Measurements from ENCODE around the gene SLC13A5.

The SLC13A5 gene

GRCh38 chr17:6684460-6684783 is 28.7 kb downstream of the SLC13A5 start:
- no peak for DNase-seq (ENCODE audit: low read depth, low spot score)

DNA sequence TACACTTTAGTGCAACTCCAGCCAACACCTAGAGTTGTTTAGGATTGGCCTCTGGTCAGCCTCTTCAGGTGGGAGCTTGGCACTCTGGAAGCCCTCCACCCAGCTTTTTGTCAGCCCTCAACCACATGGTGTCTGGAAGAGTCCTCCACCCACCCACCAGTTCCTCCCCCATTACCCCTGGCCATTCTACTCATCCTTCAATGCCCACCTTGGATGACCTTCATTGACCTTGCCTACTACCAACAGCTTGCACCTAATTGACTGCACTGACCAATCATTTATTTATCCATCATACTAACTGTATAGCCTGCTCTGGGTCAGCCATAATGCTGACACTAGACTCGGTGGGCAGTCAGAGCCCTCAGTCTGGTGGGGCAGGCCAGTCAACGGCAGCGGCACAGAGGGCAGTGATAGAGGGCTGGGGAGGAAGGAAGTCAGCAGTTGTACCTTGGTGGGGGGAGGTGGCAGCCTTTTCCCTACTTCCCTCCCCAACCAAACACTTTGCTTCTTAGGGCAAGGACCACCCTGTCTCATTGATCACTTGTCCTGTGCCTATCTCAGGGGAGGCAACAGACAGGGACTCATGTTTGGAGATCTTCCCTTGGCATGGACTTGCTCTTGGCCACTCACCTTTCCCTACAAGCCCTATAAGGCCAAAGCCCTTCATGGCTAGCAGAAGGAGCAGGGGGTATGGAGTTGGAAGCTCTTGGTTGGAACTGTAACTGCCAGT is 29.3 kb downstream of the SLC13A5 start:
- no peak for DNase-seq (ENCODE audit: low read depth, low spot score)

- no peak for DNase-seq (ENCODE audit: low read depth, low spot score)
Observed at GRCh38 chr17:6683081-6683684, 30.0 kb downstream of the SLC13A5 start.

GRCh38 chr17:6682339-6682738 is 30.8 kb downstream of the SLC13A5 start:
- no peak for DNase-seq (ENCODE audit: low read depth, low spot score)

GRCh38 chr17:6681671-6682070 is 31.5 kb downstream of the SLC13A5 start:
- no peak for DNase-seq (ENCODE audit: low read depth, low spot score)

- no peak for DNase-seq (ENCODE audit: low read depth, low spot score)
Observed at GRCh38 chr17:6681176-6681575, 32.0 kb downstream of the SLC13A5 start.

DNA sequence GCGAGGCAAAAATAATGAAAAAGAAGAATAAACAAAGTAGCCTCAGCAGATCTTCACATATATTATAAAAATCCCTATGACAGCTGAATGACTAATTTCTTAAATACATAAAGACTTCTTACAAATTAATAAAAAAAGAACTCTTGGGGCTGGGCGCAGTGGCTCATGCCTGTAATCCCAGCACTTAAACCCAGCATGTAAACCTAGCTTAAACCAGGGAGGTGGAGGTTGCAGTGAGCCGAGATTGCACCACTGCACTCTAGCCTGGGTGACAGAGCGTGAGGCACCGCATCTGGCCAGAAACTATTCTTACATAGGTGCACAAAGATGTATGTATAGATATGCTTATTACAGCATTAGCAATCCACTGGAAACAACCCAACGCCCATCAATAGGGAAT is 33.9 kb downstream of the SLC13A5 start:
- DNase-seq (ENCODE audit: low read depth, low spot score), result no peak

DNA sequence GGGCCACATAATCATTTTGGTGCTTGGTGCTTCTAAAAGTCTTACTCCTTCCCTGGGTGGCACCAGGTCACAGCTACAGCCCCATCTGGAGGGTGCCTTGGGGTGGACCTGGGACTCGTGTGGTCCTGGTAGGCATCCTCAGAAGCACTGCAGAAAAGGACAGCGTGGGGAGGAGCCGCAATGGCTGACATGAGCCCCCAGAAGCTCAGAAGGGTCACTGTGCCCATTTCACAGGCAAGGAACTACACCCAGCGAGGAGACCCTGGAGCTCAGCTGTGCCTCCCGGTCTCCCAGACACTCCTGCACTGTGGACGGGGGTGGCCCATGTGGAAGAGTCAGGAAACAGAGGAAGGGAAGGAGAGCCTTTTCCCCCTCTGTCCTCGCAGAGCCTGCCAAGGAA is 35.2 kb downstream of the SLC13A5 start:
- no peak for DNase-seq (ENCODE audit: low read depth, low spot score)

GRCh38 chr17:6677158-6677831 is 35.9 kb downstream of the SLC13A5 start:
- DNase-seq (ENCODE audit: low read depth, low spot score), result no peak

DNA sequence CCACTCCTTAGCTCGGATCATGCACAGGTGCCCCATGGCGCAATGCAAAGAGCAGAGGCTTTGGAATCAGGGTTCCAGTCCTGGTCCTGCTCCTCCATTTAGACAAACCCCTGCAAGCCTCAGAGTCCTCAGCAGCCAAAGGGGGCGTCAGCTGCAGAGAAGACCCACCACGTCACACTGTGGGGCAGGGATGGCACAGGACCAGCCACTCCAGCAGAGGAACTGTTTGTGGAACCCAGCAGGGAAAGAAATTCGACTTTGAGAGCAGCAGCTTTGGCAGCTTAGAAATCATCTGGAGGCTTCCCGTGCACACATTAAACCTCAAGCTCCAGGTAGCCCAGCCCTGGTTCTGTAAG is 36.4 kb downstream of the SLC13A5 start:
- no peak for DNase-seq (ENCODE audit: low read depth, low spot score)

GRCh38 chr17:6675201-6675825 is 37.9 kb downstream of the SLC13A5 start:
- DNase-seq (ENCODE audit: low read depth, low spot score), result no peak

DNA sequence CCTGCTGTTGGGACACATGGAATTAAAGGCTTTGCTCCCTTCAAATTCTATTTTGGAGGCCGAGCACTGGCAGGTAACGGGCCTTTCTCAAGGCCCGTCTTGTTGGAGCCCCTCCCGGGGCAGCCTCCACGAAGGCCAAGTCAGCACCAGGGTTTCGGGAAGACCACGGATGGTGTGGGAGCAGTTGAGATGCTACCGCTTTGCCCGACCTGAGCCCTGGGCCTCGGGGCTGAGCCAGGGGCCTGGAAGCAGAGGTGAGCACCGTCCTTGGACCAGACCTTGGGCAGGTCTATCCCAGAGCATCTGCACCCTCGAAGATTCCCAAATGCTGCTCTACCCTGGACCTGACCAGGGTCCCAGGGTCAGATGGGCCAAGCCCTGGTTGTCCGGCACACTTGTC is 38.6 kb downstream of the SLC13A5 start:
- DNase-seq (ENCODE audit: low read depth, low spot score), result no peak

GRCh38 chr17:6671431-6671830 is 41.7 kb downstream of the SLC13A5 start:
- no peak for DNase-seq (ENCODE audit: low read depth, low spot score)

GRCh38 chr17:6670999-6671398 is 42.2 kb downstream of the SLC13A5 start:
- no peak for DNase-seq (ENCODE audit: low read depth, low spot score)

GRCh38 chr17:6670571-6670970 is 42.6 kb downstream of the SLC13A5 start:
- DNase-seq (ENCODE audit: low read depth, low spot score), result no peak

- no peak for DNase-seq (ENCODE audit: low read depth, low spot score)
Observed at GRCh38 chr17:6669479-6670212, 43.5 kb downstream of the SLC13A5 start.

GRCh38 chr17:6668727-6669425 is 44.3 kb downstream of the SLC13A5 start:
- no peak for DNase-seq (ENCODE audit: low read depth, low spot score)

GRCh38 chr17:6668219-6668618 is 45.0 kb downstream of the SLC13A5 start:
- no peak for DNase-seq (ENCODE audit: low read depth, low spot score)

DNA sequence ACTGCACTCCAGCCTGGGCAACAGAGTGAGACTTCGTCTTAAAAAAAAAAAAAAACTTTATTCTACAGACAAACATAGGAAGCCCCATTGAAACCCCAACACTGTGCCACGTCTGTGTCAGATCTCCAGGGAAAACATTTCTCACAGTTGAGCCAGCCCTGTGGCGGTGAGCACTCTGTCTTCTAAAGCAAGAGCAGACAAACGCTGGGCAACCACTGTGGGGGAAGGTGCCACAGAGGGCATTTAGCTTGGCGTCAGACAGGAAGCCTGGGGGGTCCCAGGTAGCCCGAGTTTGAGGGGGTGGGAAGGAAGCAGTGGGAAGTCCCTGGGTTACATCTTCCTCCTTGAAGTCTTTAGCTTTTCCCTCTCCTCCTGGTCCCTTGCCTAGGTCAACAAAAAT is 45.7 kb downstream of the SLC13A5 start:
- no peak for DNase-seq (ENCODE audit: low read depth, low spot score)

GRCh38 chr17:6666557-6666956 is 46.6 kb downstream of the SLC13A5 start:
- no peak for DNase-seq (ENCODE audit: low read depth, low spot score)

DNA sequence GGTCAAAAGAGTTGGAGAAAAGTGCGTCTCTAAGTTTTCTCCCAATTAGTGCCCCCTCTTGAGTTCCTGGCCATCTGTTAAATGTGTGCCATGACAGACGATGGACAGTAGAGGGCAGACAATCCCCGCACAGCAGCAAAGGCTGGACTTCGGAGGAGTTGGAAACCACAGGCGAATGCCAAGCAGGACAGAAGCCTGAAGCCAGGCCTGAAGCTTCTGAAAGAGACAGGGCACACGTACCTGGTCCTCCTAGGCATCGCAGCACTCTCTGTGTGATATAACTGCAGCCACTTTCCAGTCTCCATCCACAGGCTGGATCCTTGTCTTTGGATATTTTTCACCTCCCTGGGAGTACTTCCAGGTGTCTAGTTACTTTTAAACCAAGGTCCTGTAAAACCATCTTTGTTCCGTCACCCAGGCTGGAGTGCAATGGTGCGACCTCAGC is 47.1 kb downstream of the SLC13A5 start:
- peak; percentile 47 for DNase-seq (ENCODE audit: low read depth, low spot score)
